H9 (cell line): Measurements from ENCODE around the gene NOTCH1. TPM values are rescaled to one million over a fixed set of nuclear protein-coding genes. Genes with fewer than 3 reads are reported as not detected.

Experiments
- DNase-seq: peaks from one replicate; pipeline ENCODE4 v3.0.0-alpha.2; 2017
- H2AFZ ChIP-seq: one replicate; pipeline ENCODE4 v1.6.1; 2013; ENCODE audit warnings: mild to moderate bottlenecking, low read length, control low read depth, moderate library complexity
- H2AK5ac ChIP-seq: 2 replicates; pipeline ENCODE4 v1.6.1; 2013; ENCODE audit warnings: low read length, control low read depth, mixed read lengths; ENCODE audit not compliant: insufficient read length
- H2BK120ac ChIP-seq: one replicate; pipeline ENCODE4 v1.6.1; 2013; ENCODE audit warnings: low read depth, mild to moderate bottlenecking, low read length, control low read depth, inconsistent platforms; ENCODE audit not compliant: poor library complexity, severe bottlenecking
- H2BK12ac ChIP-seq: 2 replicates; pipeline ENCODE4 v1.6.1; 2013; ENCODE audit warnings: low read length, control low read depth, mixed read lengths, low read depth; ENCODE audit not compliant: insufficient read length
- H2BK15ac ChIP-seq: 2 replicates; pipeline ENCODE4 v1.6.1; 2013; ENCODE audit warnings: low read depth, low read length, control low read depth
- H2BK20ac ChIP-seq: one replicate; pipeline ENCODE4 v1.6.1; 2013; ENCODE audit warnings: low read depth, mild to moderate bottlenecking, low read length, control low read depth, inconsistent platforms; ENCODE audit not compliant: poor library complexity, severe bottlenecking
- H2BK5ac ChIP-seq: 2 replicates; pipeline ENCODE4 v1.6.1; 2013; ENCODE audit warnings: low read length, control low read depth, mixed read lengths; ENCODE audit not compliant: insufficient read length
- H3K14ac ChIP-seq: 2 replicates; pipeline ENCODE4 v1.6.1; 2013; ENCODE audit warnings: low read length, control low read depth; ENCODE audit not compliant: insufficient read depth
- H3K18ac ChIP-seq: 2 replicates; pipeline ENCODE4 v1.6.1; 2013; ENCODE audit warnings: low read depth, mild to moderate bottlenecking, mixed read lengths, low read length, control low read depth; ENCODE audit not compliant: insufficient read length
- H3K23ac ChIP-seq: 2 replicates; pipeline ENCODE4 v1.6.1; 2013; ENCODE audit warnings: low read length, control low read depth, mixed read lengths, low read depth; ENCODE audit not compliant: insufficient read length
- H3K23me2 ChIP-seq: 2 replicates; pipeline ENCODE4 v1.6.1; 2013; ENCODE audit warnings: low read depth, mild to moderate bottlenecking, mixed read lengths, low read length, control low read depth; ENCODE audit not compliant: insufficient read length, poor library complexity, severe bottlenecking
- H3K27ac ChIP-seq: 2 replicates; pipeline ENCODE4 v1.5.1; 2013; ENCODE audit warnings: low read length, control low read depth, mixed read lengths, low read depth; ENCODE audit not compliant: insufficient read length
- H3K27me3 ChIP-seq: 2 replicates; pipeline ENCODE4 v1.6.1; 2013; ENCODE audit warnings: low read length, control low read depth, inconsistent platforms; ENCODE audit not compliant: insufficient read depth
- H3K4ac ChIP-seq: 2 replicates; pipeline ENCODE4 v1.6.1; 2013; ENCODE audit warnings: low read depth, mild to moderate bottlenecking, control low read depth, inconsistent platforms, low read length, moderate library complexity
- H3K4me1 ChIP-seq: 2 replicates; pipeline ENCODE4 v1.6.1; 2013; ENCODE audit warnings: low read length, control low read depth, inconsistent platforms; ENCODE audit not compliant: insufficient read depth
- H3K4me2 ChIP-seq: 2 replicates; pipeline ENCODE4 v1.6.1; 2013; ENCODE audit warnings: low read length, control low read depth, mixed read lengths; ENCODE audit not compliant: insufficient read length, insufficient read depth
- H3K56ac ChIP-seq: 2 replicates; pipeline ENCODE4 v1.6.1; 2013; ENCODE audit warnings: low read depth, mild to moderate bottlenecking, mixed read lengths, low read length, control low read depth; ENCODE audit not compliant: insufficient read length
- H3K79me1 ChIP-seq: 2 replicates; pipeline ENCODE4 v1.6.1; 2013; ENCODE audit warnings: low read depth, mild to moderate bottlenecking, moderate library complexity, low read length, control low read depth, inconsistent platforms; ENCODE audit not compliant: insufficient read depth, poor library complexity, severe bottlenecking
- H3K79me2 ChIP-seq: 2 replicates; pipeline ENCODE4 v1.6.1; 2013; ENCODE audit warnings: low read length, control low read depth, inconsistent platforms; ENCODE audit not compliant: insufficient read depth
- H3K9ac ChIP-seq: 2 replicates; pipeline ENCODE4 v1.6.1; 2013; ENCODE audit warnings: low read length, control low read depth, mixed read lengths; ENCODE audit not compliant: insufficient read length; ENCODE audit errors: extremely low read depth
- H3K9me3 ChIP-seq: one replicate; pipeline ENCODE4 v1.6.1; 2013; ENCODE audit warnings: low read depth, low read length, inconsistent platforms; ENCODE audit not compliant: control insufficient read depth
- H3T11ph ChIP-seq: one replicate; pipeline ENCODE4 v1.6.1; 2013; ENCODE audit warnings: mild to moderate bottlenecking, low read length, control low read depth, inconsistent platforms
- H4K20me1 ChIP-seq: one replicate; pipeline ENCODE4 v1.6.1; 2013; ENCODE audit not compliant: control insufficient read depth, insufficient read length, insufficient read depth
- H4K5ac ChIP-seq: 2 replicates; pipeline ENCODE4 v1.6.1; 2013; ENCODE audit warnings: low read depth, mild to moderate bottlenecking, mixed read lengths, low read length, control low read depth; ENCODE audit not compliant: insufficient read length
- H4K8ac ChIP-seq: replicated peaks from 2 replicates; pipeline ENCODE4 v1.6.1; 2013; ENCODE audit warnings: low read length, control low read depth, mixed read lengths, low read depth; ENCODE audit not compliant: insufficient read length
- H4K91ac ChIP-seq: 2 replicates; pipeline ENCODE4 v1.6.1; 2013; ENCODE audit warnings: low read depth, mild to moderate bottlenecking, moderate library complexity, mixed read lengths, low read length, control low read depth; ENCODE audit not compliant: insufficient read length
- H3K27ac Mint-ChIP-seq, 3 experiments: 2 replicates in 2 of 3; 3 replicates in 1 of 3; pipeline ENCODE4 v1.8.0; 2020 to 2021; ENCODE audit warnings: mixed read lengths in 3 of 3, mild to moderate bottlenecking in 1 of 3, moderate library complexity in 1 of 3
- H3K27me3 Mint-ChIP-seq: 2 replicates; pipeline ENCODE4 v1.8.0; 2021; ENCODE audit warnings: low read depth, mild to moderate bottlenecking, moderate library complexity, mixed read lengths
- H3K36me3 Mint-ChIP-seq, 3 experiments: 2 replicates in 2 of 3; 3 replicates in 1 of 3; pipeline ENCODE4 v1.8.0; 2020 to 2021; ENCODE audit warnings: low read depth in 3 of 3, mixed read lengths in 3 of 3; ENCODE audit not compliant: insufficient read depth in 1 of 3
- H3K4me1 Mint-ChIP-seq, 2 experiments: 2 replicates each; pipeline ENCODE4 v1.8.0; 2020; ENCODE audit warnings: mixed read lengths in 2 of 2
- H3K4me3 Mint-ChIP-seq, 2 experiments: 2 replicates in 1 of 2; 3 replicates in 1 of 2; pipeline ENCODE4 v1.8.0; 2020 to 2021; ENCODE audit warnings: mild to moderate bottlenecking in 2 of 2, mixed read lengths in 2 of 2, moderate library complexity in 1 of 2
- H3K9me3 Mint-ChIP-seq, 2 experiments: 2 replicates in 1 of 2; 3 replicates in 1 of 2; pipeline ENCODE4 v1.8.0; 2020; ENCODE audit warnings: mild to moderate bottlenecking in 2 of 2, mixed read lengths in 2 of 2, moderate library complexity in 1 of 2
- WGBS: extraction: QIAGEN DNeasy Blood & Tissue Kit; methylation state at CpG from one replicate; pipeline ENCODE4 v1.1.7; 2013; ENCODE audit warnings: missing lambda C conversion rate, low lambda C conversion rate, mixed read lengths; ENCODE audit not compliant: insufficient read length; ENCODE audit errors: extremely low coverage; 5-methylcytosine and 5-hydroxymethylcytosine counted together
- total RNA-seq: library from RNA; stranded (reverse); gene quantifications from 2 replicates; pipeline ENCODE4 v1.2.1, GENCODE V29; 2021
- TF ChIP-seq, protein P1 (sequence below): fragments of 200-600 bp; sonication (generic); conservative IDR thresholded peaks from 3 replicates; pipeline ENCODE4 v1.8.0; 2021; ENCODE audit warnings: antibody characterized with exemption, mild to moderate bottlenecking

The NOTCH1 gene
- total RNA-seq, 1 experiment from 2014 or later, result 71.6 TPM

GRCh38 chr9:136454026-136454796 is 91.6 kb downstream of the NOTCH1 start:
- Histone ChIP-seq H2BK120ac (no peak overlapping the region), H2AK5ac (no peak overlapping the region), H3K27me3 (no peaks in the 10 kb centered on the region), H4K91ac (no peak overlapping the region), H2BK15ac (no peak overlapping the region), H3K23ac (no peak overlapping the region), H3K4ac (no peak overlapping the region), H3K23me2 (no peaks in the 10 kb centered on the region), H3K14ac (no peak overlapping the region), H3K79me2 (no peaks in the 10 kb centered on the region), H2BK20ac (no peak overlapping the region), H3K4me2 (no peak overlapping the region), H2AFZ (no peak overlapping the region), H2BK12ac (no peak overlapping the region), H3T11ph (no peak overlapping the region), H3K9ac (no peak overlapping the region), H3K27ac (no peak overlapping the region), H3K18ac (no peak overlapping the region), H4K20me1 (no peaks in the 10 kb centered on the region), H3K79me1 (no peaks in the 10 kb centered on the region), H3K56ac (no peak overlapping the region), H3K4me1 (no peaks in the 10 kb centered on the region), H2BK5ac (no peak overlapping the region), H3K9me3 (no peaks in the 10 kb centered on the region), H4K8ac (no peak overlapping the region), H4K5ac (no peak overlapping the region)
- Mint-ChIP-seq H3K27ac (peak overlapping the region in 1 of 3 experiments; percentile 70; a peak in 1 of 7 replicates), H3K4me1 (no peaks in the 10 kb centered on the region), H3K4me3 (no peak overlapping the region), H3K36me3 (peaks cover 51 to 87% (median 84%) of the 10 kb centered on the region in 3 experiments; a peak in 6 of 7 replicates), H3K9me3 (no peaks in the 10 kb centered on the region), H3K27me3 (no peaks in the 10 kb centered on the region)
- TF ChIP-seq, protein P1, sequence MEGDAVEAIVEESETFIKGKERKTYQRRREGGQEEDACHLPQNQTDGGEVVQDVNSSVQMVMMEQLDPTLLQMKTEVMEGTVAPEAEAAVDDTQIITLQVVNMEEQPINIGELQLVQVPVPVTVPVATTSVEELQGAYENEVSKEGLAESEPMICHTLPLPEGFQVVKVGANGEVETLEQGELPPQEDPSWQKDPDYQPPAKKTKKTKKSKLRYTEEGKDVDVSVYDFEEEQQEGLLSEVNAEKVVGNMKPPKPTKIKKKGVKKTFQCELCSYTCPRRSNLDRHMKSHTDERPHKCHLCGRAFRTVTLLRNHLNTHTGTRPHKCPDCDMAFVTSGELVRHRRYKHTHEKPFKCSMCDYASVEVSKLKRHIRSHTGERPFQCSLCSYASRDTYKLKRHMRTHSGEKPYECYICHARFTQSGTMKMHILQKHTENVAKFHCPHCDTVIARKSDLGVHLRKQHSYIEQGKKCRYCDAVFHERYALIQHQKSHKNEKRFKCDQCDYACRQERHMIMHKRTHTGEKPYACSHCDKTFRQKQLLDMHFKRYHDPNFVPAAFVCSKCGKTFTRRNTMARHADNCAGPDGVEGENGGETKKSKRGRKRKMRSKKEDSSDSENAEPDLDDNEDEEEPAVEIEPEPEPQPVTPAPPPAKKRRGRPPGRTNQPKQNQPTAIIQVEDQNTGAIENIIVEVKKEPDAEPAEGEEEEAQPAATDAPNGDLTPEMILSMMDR, result no peak
- no CpG with 5 or more reads among the region's 25 CpGs for WGBS
- DNase-seq, result no peak
